GM18517 (cell line): Measurements from ENCODE around the gene MYL9.

Experiments
- ATAC-seq: cut with Tn5 transposase; IDR thresholded peaks from one replicate; pipeline ENCODE4 v1.9.1; 2021; ENCODE audit warnings: mild to moderate bottlenecking, moderate library complexity; ENCODE audit not compliant: unreplicated experiment

MYL9 gene

DNA sequence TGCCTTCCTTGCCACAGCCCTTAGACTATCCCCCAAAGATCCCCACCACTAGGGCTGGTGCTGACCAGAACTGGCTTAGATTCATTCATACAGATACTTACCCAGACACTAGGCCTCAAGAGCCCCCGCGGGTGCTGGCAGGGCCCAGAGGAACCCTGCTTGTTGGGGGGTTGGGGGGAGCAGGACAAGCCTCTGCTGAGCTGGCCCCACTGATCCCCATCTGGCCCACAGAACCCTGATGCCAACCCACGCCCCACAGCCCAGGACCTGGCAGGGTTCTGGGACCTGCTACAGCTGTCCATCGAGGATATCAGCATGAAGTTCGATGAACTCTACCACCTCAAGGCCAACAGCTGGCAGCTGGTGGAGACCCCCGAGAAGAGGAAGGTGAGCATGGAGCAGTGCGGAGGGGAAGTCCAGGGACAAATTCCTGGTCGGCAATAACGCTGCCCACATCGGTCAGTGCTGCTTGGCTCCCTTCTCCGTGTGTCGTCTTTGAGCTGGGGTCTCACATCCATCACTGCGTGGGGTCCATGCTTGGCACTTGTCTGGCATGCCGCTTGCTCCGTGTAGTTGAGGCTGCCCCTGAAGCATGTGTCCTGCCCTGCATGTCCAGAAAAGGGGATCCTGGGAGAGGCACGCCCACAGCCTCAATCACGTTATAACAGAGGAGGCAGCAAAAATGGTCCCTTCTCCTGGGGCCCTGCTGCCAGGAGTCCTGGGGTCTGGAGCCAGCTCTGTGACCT, 15.5 kb upstream of the MYL9 start:
- no peak for ATAC-seq

DNA sequence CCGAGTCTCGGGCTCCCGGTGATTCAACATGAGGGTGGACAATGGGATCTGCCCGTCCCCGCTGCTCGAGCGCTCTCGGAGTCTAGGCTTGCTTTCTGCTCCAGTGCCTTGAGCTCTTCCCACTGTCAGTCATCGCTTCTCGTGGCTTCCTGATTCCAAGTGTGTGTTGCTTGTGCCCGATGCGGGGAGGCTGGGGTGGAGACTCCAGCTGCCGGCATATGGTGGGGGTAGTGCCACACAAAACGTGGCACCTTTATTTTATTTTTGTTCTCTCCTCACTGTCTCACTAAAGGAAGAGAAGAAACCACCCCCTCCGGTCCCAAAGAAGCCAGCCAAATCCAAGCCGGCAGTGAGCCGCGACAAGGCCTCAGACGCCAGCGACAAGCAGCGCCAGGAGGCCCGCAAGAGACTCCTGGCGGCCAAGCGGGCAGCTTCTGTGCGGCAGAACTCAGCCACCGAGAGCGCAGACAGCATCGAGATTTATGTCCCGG, 14.8 kb upstream of the MYL9 start:
- ATAC-seq: no peak

DNA sequence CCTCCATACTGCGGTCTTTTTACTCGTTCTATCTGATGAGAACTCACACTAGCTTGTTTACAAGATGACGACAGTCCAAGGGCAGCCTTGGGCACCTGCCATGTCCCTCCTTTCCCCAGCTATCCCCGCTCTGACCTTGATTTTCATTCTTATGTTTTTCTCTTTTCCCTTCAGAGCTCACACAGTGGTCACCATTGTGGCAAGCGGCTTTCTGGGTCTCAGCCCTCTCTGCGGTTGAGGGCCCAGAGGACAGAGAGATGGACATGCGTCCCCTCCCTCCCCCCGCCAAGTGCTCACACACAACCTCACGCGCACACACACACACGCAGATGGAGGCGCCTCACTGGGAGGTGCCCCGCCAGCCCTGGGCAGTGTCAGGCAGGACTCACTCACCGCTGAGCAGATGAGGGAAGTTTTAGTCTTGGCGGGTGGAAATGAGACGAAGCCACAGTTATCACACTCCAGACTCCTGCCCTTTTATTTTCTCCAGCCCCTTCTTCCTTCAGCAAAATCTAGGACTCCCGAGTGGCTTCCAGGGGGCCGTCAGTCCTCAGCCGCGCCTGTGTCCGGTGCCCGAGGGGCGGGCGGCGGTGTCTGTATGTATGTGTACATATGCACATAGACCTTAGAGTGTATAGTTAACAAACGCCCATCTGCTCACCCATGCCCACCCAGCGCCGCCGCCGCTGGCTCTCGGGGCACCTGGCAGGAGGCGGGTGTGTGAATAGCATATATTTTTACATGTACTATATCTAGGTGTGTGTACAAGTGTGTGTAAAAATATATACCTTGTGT, 13.8 kb upstream of the MYL9 start:
- ATAC-seq: no peak

DNA sequence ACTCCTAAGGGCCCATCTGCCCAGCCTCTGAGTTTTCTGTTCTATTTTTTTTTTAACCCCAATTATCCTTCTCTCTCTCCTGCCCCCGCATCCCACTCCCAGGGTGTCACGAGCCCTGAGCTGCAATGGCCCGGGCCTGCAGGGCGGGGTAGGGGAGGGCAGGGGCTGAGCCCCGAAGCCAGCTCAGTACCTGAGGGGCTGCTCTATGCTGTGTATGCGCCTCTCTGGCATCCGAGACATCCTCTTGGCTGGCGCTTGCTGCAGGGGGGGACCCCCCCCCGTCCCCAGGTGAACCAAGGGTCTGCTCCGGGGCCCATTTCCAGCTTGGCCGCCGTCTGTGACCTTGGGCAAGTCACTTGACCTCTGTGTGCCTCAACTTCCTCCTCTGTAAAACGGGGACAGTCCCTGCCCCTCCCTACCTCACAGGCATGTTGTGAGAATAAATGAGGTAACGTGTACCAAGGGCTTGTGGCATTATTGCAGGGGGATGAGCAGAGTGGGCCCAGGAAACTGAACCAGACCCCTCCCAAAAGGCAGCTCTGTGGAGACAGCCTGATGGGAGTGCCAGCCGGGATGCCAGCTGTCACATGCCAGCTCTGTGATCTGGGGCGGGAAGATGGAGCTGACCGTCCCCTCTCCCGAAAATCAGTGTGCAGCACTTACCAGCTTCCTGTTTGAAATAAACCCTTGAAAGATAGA, 13.0 kb upstream of the MYL9 start:
- no peak for ATAC-seq

DNA sequence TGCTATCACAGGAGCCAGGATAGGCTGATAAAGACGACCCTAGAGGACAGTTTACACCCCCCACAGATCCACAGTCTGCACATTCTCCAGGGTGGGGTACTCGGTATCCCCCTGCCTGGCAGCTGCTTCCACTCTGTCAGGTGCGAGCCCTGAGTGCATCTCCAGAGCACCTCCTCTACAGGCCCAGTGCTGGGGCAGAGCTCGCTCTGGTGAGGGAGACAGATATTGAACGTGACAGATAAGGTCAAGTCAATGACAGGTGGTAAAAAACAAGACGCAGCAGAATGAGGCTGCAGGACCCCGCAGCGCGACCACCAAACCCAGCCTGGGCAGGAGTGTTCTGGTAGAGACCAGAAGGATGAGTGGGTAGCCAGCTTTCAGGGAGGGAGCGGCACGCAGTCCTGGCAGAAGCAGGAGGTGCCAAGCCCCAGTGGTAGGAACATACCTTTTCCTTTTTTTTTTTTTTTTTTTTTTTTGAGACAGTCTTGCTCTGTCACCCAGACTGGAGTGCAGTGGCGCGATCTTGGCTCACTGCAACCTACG, 12.4 kb upstream of the MYL9 start:
- no peak for ATAC-seq

DNA sequence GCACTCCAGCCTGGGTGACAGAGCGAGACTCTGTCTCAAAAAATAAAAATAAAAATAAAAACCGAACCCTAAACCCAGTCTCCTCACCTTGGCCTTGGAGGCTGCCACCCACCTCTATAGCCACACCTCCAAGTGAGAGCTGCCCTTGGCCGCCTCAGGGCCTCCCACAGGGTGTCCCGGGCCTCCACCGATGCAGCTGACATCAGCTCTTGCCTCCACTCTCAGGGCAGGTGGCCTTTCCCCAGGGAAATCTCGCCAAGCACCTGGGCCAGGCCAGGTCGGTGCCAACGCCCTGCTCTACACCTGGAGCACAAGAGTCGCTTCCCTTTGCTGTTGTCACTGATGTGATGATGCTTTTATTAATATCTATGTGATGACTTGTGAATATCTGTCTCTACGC, 8.9 kb upstream of the MYL9 start:
- no peak for ATAC-seq

DNA sequence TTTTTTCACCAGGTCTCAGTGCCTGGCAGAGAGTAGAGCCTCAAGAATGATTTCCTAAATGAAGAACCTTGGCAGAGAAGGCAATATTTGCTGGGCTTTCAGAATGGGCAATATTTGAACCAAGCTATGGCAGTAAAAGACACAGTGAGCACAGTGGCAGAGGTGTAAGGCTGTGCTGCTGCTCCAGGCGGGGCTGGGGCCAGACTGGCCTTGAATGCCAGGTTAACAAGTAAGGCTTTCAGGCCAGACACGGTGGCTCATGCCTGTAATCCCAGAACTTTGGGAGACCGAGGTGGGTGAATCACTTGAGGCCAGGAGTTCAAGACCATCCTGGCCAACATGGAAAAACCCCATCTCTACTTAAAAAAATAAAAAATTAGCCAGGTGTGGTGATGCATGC, 8.5 kb upstream of the MYL9 start:
- no peak for ATAC-seq

DNA sequence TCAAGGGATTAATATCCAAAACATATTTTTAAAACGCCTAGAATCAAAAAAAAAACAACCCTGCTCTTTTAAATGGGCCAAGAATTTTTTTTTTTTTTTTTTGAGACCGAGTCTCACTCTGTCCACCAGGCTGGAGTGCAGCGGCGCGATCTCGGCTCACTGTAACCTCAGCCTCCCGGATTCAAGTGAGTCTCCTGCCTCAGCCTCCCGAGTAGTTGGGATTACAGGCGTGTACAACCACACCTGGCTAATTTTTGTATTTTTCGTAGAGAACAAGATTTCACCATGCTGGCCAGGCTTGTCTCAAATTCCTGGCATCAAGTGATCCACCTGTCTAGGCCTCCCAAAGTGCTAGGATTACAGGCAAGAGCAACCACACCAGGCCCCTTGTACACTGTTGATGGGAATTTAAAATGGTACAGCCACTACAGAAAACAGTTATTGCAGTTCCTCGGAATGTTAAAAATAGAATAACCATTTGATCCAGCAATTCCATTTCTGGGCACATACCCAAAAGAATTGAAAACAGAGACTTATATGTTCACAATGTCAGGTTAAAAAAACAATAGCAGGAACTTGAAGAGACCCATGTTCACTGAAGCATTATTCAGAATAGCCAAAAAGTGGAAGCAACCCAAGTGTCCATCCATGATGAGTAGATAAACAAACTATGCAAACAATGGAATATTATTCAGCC, 3.1 kb upstream of the MYL9 start:
- no peak for ATAC-seq

DNA sequence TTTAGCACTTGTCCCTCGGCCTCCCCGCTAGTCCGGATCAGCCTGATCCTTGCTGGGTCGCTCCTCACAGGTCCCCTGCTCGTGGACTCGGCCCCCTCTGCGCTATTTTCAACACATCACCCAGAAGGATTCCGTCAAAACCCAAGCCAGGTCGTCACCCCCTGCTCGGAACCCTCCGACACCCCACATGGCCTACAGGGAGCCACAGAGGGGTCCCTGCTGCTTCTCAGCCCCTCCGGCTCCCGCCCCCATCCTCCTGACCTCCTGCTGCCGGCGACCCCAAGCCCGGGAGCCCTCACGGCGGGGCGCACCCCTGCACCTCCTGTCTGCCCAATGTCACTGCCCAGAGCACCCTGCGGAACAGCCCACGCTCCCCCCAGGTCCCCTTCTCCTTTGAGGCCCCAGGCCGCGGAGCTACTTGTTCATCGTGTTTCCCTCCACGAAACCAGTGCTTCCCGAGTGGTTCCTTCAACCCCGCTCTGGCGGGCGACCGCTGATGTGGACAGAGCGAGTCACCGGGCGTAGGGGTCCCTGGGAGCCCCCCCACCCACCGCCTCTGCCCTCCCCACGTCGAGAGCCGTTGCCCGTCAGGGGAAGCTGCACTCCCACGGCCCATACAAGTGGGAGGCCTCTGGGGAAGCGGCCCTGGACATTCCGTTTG, 638 bp upstream of the MYL9 start:
- ATAC-seq: no peak

DNA sequence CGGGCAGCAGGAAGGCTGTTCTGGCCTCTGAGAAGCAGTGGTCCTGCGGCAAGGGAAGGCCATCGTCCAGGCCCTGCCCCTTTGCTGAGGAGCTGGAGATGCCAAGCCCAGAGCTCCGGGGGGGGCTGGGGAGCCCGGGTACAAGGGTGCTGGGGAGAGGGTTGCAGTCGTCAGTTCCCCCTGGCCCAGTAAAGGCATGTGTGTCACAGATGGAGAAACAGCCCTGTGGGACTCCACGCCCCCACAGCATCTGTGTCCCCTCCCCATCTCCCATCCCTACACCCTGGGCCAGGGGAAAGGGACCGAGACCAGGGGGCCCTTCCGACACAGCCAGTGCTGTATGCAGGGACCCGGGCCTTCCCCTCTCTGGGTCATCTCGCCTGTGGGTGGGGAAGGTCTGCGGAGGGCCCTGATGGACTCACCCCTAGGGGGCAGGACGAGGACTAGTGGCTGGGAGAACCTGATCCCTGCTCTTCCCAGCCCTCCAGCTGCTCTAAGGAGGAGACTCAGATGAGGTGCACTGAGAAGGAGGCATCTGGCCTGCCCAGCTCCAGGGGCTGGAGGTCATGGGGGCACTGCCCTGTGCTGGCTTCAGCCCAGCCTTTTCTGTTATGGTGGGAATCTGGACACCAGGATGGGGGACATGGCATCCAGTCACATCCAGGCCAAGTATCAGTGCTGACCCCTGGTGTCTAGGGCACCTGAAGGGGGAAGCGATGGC, 609 bp downstream of the MYL9 start:
- no peak for ATAC-seq

DNA sequence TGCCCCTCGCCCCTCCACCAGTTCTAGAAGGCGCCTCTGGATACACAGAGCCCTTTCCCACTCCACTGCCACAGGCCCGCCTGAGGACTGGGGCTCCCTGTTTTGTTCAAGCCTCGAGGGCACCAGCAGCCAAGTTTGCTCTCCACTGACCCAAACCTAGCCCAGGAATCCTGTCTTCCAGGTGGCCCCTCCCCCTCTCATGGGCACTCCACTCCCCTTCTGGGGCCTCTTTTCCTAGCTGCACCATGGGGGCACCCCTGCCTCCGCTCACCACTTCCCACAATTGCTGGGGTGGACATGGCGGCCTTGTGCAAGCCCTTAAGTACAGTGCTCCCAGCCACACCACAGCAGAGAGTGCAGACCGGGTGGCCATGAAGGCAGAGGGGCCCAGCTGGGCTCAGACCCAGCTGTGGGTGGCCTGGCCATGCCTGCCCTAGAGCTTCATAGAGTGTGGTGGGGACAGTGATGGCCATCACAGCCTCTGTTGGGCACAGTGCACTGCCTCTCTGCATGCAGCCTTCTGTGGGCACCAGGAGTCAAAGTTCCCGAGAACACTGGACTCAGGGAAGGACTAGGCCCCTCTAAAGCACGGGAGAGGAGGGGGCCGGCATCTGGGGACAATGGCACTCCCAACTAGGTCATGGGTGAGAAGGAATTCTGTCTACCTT, 1.3 kb downstream of the MYL9 start:
- no peak for ATAC-seq

DNA sequence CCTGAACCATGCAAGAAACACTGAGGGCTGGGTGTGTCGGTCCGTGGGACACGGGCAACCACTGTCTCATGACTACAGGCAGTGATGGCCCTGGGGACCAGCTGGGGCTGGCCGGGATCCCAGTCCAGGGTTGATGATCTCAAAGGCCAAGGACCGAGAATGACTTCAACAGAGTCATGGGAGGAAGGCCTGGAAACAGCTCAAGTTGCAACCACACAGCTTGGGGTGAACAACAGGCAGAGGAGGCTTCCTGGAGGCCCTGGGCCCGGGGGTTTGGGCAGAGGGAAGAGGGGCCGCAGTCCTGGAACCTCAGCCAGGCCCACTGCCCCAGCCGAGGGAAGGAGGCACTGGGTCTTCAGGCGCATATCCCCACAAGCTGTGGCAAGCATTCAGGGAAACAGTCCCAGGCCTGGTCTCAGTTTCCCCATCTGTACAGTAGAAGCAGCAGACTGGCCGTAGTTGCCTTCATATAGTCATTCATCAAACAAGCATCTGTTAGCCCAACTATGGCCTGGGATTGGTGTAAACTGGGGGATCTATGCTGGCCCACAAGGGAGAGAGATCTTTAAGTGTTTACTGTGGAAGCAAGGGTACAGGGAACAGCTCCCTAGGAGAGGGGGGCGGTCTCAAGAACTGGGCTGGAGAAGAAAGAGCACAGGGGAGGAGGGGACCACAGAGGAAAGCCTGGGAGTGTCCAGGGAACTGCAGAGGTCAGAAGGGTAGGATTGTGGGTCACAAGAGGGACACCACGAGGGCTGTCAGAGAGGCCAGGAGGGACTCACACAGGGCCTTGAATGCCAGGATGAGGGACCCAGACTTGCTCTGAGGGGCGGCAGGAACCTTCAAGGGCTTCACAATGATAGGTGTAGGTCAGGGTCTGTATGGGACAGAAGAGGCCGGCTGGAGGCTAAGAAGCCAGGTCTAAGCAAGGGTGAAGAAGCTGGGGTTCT, 2.1 kb downstream of the MYL9 start:
- no peak for ATAC-seq

DNA sequence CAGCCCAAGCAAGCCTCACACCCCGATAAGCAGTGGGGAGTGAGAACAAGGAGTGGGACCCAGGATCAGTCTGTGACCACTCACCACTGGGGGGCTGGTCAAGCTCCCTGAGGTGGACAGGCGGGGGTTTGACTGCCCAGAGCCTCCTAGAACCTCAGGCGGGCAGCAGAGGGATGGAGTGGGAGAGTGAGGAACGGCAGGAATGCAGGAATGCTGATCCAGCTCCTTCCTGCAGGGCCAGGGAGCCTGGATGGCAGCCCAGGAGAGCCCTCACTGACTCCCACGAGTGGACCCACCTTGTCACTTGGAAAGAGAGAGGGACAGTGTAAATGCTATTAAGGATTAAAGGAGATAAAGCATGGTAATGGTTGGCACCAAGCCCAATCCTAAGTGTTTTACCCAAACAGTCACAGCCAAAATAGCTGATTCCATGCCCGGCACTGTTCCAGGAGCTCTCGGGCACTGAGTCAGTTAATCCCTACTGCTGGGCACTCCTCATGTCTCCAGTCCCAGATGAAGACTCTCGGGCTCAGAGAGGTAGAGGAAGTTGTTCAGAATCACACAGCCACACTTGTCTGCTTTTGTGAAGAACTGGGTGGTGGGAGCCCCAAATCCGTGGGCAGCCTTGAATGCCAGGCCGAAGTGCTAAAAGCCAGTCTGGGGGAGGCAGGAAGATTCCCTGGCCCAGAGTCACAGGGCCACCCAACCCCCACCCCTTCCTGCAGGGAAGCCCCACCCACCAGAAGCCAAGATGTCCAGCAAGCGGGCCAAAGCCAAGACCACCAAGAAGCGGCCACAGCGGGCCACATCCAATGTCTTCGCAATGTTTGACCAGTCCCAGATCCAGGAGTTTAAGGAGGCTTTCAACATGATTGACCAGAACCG, 3.1 kb downstream of the MYL9 start:
- no peak for ATAC-seq

DNA sequence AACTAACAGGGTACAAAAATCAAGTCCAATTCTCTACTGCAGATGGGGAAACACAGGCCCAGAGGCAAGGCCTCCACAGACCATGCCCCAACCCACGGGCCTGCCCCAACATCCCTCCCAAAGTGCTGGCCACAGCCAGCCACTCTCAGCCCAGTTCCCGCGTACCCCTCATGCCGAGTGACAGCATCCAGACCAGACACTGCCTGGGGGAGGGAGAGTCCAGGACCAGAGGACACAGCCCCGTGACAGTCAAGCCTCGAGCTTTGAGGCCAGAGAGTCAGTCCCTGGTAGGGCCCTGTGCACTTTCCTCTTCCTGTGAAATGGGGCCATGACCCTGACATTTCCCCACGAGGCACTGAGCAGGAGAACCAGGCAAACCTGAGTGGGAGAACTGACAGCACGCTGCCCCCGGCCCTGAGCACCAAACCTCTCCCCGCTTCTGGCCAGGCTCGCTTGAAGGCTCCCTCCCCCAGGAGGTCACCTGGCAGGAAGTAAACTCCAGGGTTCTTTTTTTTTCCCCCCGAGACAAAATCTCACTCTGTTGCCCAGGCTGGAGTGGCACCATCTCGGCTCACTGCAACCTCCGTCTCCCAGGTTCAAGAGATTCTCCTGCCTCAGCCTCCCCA, 4.9 kb downstream of the MYL9 start:
- ATAC-seq: no peak

DNA sequence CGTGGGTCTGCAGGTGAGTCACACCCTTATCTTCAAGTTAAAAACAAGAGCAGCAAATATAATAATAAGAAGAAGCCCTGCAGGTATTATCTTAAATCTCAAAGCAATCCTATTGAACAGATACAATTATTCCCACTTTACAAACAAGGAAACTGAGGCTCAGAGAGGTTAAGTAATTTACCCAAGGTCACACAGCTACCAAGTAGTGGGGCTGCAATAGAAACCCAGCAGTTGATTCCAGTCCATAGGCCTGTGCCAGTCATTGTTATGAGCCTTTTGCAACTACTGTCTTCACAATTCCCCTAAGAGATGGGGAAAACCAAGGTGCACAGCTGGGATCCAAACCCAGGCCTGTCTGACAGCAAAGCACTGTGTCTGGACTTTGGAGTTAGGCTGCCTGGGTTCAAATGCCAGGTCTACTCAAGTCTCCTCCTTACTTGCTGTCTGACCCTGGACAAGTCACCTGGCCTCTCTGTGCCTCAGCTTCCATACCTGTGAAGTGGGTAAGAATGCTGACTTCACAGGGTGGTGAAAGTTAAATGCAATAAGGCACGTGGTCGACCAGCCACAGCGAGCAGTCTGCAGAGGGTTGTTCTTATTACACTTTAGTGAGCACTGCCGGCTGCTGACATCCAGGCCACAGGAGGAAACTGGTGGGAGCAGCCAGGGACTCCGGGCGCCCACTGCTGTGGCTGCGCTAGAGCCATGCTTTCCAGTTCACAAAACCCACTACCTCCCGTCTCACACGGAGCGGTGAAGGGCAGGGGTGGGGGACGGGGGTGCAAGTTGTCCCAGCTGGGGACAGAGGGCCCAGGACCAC, 6.1 kb downstream of the MYL9 start:
- ATAC-seq: no peak

DNA sequence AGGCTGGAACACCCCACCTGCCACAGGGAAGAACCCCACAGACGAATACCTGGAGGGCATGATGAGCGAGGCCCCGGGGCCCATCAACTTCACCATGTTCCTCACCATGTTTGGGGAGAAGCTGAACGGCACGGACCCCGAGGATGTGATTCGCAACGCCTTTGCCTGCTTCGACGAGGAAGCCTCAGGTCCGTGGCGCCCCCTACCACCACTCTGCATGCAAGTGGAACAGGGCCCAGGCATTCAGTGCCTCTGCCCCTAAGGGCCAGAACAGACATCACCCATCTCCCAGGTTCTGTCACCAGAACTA, 6.6 kb downstream of the MYL9 start:
- ATAC-seq: no peak
